ENCODE results near the gene PARP16. TPM values are rescaled to one million over a fixed set of nuclear protein-coding genes. Genes with fewer than 3 reads are reported as not detected.

The PARP16 gene
- total and polyA plus RNA-seq, 2 experiments from 2014 or later = 9.3 to 19.7 TPM

- no peak overlapping the region for H3K4me2 ChIP-seq
- H3K4me3 ChIP-seq = no peak overlapping the region
- peaks cover 12% of the 10 kb centered on the region for H3K4me1 ChIP-seq (ENCODE audit: insufficient read depth)
- H3K9me3 ChIP-seq (ENCODE audit: low read depth) = no peaks in the 10 kb centered on the region
- peaks cover 5% of the 10 kb centered on the region for H3K79me2 ChIP-seq
- H3K36me3 ChIP-seq (replicated peaks; ENCODE audit: insufficient read depth, low read depth) = no peaks in the 10 kb centered on the region
- no peaks in the 10 kb centered on the region for H3K9me2 ChIP-seq (replicated peaks; ENCODE audit: insufficient read depth)
- H3K27me3 ChIP-seq = no peaks in the 10 kb centered on the region
- no peak for TF ChIP-seq CTCF (IDR thresholded peaks at IDR 0.05; ENCODE audit: poor library complexity)
- TF ChIP-seq EZH2phosphoT487 (IDR thresholded peaks at IDR 0.05; ENCODE audit: low read depth, severe bottlenecking, unreplicated experiment) = no peak
- TF ChIP-seq EZH2 (IDR thresholded peaks at IDR 0.05; ENCODE audit: borderline replicate concordance) = no peak
- DNase-seq (ENCODE audit: low spot score) = no peak
- H2AFZ ChIP-seq = no peak overlapping the region
- WGBS (ENCODE audit: low lambda C conversion rate, missing lambda C conversion rate) = 94% methylated on average over 7 of the region's 7 CpGs
- no peak overlapping the region for H3K27ac ChIP-seq
- no peaks in the 10 kb centered on the region for H4K20me1 ChIP-seq (ENCODE audit: insufficient read depth, poor library complexity, severe bottlenecking)
These were observed 3.5 kb upstream of the PARP16 start for GRCh38 chr15:65290228-65290627.

- Histone ChIP-seq H3K27me3 (no peaks in the 10 kb centered on the region), H3K4me3 (no peak overlapping the region), H2AFZ (no peak overlapping the region), H3K79me2 (peaks cover 14% of the 10 kb centered on the region), H3K27ac (no peak overlapping the region), H3K9me2 (replicated peaks; ENCODE audit: insufficient read depth) (no peaks in the 10 kb centered on the region), H3K4me1 (ENCODE audit: insufficient read depth) (peaks cover 16% of the 10 kb centered on the region), H3K4me2 (no peak overlapping the region), H4K20me1 (ENCODE audit: insufficient read depth, poor library complexity, severe bottlenecking) (no peaks in the 10 kb centered on the region), H3K9me3 (ENCODE audit: low read depth) (no peaks in the 10 kb centered on the region), H3K36me3 (replicated peaks; ENCODE audit: insufficient read depth, low read depth) (no peaks in the 10 kb centered on the region)
- TF ChIP-seq EZH2phosphoT487 (IDR thresholded peaks at IDR 0.05; ENCODE audit: low read depth, severe bottlenecking, unreplicated experiment) = no peak
- TF ChIP-seq CTCF (IDR thresholded peaks at IDR 0.05; ENCODE audit: poor library complexity) = no peak
- no peak for TF ChIP-seq EZH2 (IDR thresholded peaks at IDR 0.05; ENCODE audit: borderline replicate concordance)
- no peak for DNase-seq (ENCODE audit: low spot score)
- WGBS (ENCODE audit: low lambda C conversion rate, missing lambda C conversion rate) = 57% methylated on average over 7 of the region's 7 CpGs
These were observed 2.7 kb upstream of the PARP16 start for GRCh38 chr15:65289261-65289854.

- no peaks in the 10 kb centered on the region for H3K36me3 ChIP-seq (replicated peaks; ENCODE audit: insufficient read depth, low read depth)
- DNase-seq (ENCODE audit: low spot score) = no peak
- 94% methylated on average over 3 of the region's 3 CpGs for WGBS (ENCODE audit: low lambda C conversion rate, missing lambda C conversion rate)
- peak overlapping the region; percentile 65 for H3K27ac ChIP-seq
- peak overlapping the region; percentile 90 for H2AFZ ChIP-seq
- H3K4me3 ChIP-seq = no peak overlapping the region
- peaks cover 16% of the 10 kb centered on the region for H3K4me1 ChIP-seq (ENCODE audit: insufficient read depth)
- peaks cover 31% of the 10 kb centered on the region for H3K79me2 ChIP-seq
- peak overlapping the region; percentile 93 for H3K4me2 ChIP-seq
- no peaks in the 10 kb centered on the region for H3K9me2 ChIP-seq (replicated peaks; ENCODE audit: insufficient read depth)
- no peaks in the 10 kb centered on the region for H3K27me3 ChIP-seq
- H3K9me3 ChIP-seq (ENCODE audit: low read depth) = no peaks in the 10 kb centered on the region
- TF ChIP-seq EZH2 (IDR thresholded peaks at IDR 0.05; ENCODE audit: borderline replicate concordance) = no peak
- TF ChIP-seq EZH2phosphoT487 (IDR thresholded peaks at IDR 0.05; ENCODE audit: low read depth, severe bottlenecking, unreplicated experiment) = no peak
- no peak for TF ChIP-seq CTCF (IDR thresholded peaks at IDR 0.05; ENCODE audit: poor library complexity)
- H4K20me1 ChIP-seq (ENCODE audit: insufficient read depth, poor library complexity, severe bottlenecking) = no peaks in the 10 kb centered on the region
These were observed 805 bp upstream of the PARP16 start for GRCh38 chr15:65287520-65287855.
